GM18517 (cell line): Measurements from ENCODE around the gene TBC1D2B.
A peak's percentile ranks its signal among the peaks of the same experiment; 100 is the strongest.
"Not testable (repeated sequence)": the region's sequence is repeated elsewhere in the genome, so short reads cannot be mapped to it uniquely, and the experiment has no call there.

Experiments used
- ATAC-seq: cut with Tn5 transposase; IDR thresholded peaks from one replicate; pipeline ENCODE4 v1.9.1; 2021; ENCODE audit warnings: mild to moderate bottlenecking, moderate library complexity; ENCODE audit not compliant: unreplicated experiment

The TBC1D2B gene

GRCh38 chr15:77959432-77959879, 118.1 kb downstream of the TBC1D2B start:
- ATAC-seq = peak; percentile 63

- not testable (repeated sequence) for ATAC-seq
Measured at GRCh38 chr15:77958716-77959431, 118.6 kb downstream of the TBC1D2B start.

GRCh38 chr15:77958021-77958420, 119.5 kb downstream of the TBC1D2B start:
- ATAC-seq = not testable (repeated sequence)

GRCh38 chr15:77953926-77954325, 123.6 kb downstream of the TBC1D2B start:
- ATAC-seq = not testable (repeated sequence)

- not testable (repeated sequence) for ATAC-seq
Measured at GRCh38 chr15:77952928-77953446, 124.5 kb downstream of the TBC1D2B start.

GRCh38 chr15:77951105-77951786, 126.3 kb downstream of the TBC1D2B start:
- not testable (repeated sequence) for ATAC-seq

GRCh38 chr15:77950470-77950869, 127.0 kb downstream of the TBC1D2B start:
- not testable (repeated sequence) for ATAC-seq

GRCh38 chr15:77945566-77945965, 131.9 kb downstream of the TBC1D2B start:
- no peak for ATAC-seq
